ENCODE measurements around the gene SYT11. TPM values are rescaled to one million over a fixed set of nuclear protein-coding genes. Genes with fewer than 3 reads are reported as not detected.

Gene SYT11
- total and polyA plus RNA-seq, 9 of the 15 experiments (the other 6 are each of a cell fraction or from before 2014, with no cell fraction given), result 0.05 to 0.18 (median 0.11) TPM

- TF ChIP-seq NCOA2 (IDR thresholded peaks at IDR 0.05; ENCODE audit: partially characterized antibody in 2 of 2) (no peak), ZNF551 (CRISPR knock-in tag; IDR thresholded peaks at IDR 0.05) (no peak), MCM2 (IDR thresholded peaks at IDR 0.05; ENCODE audit: low read depth) (no peak), CREB3L1 (IDR thresholded peaks at IDR 0.05; ENCODE audit: borderline replicate concordance, low read depth) (no peak), BRCA1 (IDR thresholded peaks at IDR 0.05) (no peak), BRCA1 (CRISPR knock-in tag; IDR thresholded peaks at IDR 0.05) (no peak), RB1 (IDR thresholded peaks at IDR 0.05; ENCODE audit: low read depth) (peak; percentile 69; the same call in 1 of the 2 replicates), GATAD2B (IDR thresholded peaks at IDR 0.05; ENCODE audit: borderline replicate concordance) (no peak; the same call in 1 of the 2 replicates), HOXB6 (CRISPR knock-in tag; IDR thresholded peaks at IDR 0.05; ENCODE audit: borderline replicate concordance) (0 out of 2 replicates have a peak, but pooled peaks have one; percentile 13), CTCF (IDR thresholded peaks at IDR 0.05 in 2 of 3, conservative IDR thresholded peaks at IDR 0.05 in 1 of 3; ENCODE audit: insufficient read depth in 2 of 3, low read depth in 1 of 3, low read length in 3 of 3) (peak in 1 of 3 experiments; percentile 12; a peak in 1 of 6 replicates), SRSF1 (IDR thresholded peaks at IDR 0.05; ENCODE audit: low read depth, low read length) (no peak), ZBTB33 (CRISPR knock-in tag; IDR thresholded peaks at IDR 0.05) (no peak), HSF4 (CRISPR knock-in tag; IDR thresholded peaks at IDR 0.05; ENCODE audit: borderline replicate concordance) (no peak), CREM (IDR thresholded peaks at IDR 0.05; ENCODE audit: low read depth) (peak; percentile 63), ZNF57 (CRISPR knock-in tag; IDR thresholded peaks at IDR 0.05) (no peak), ZNF232 (CRISPR knock-in tag; IDR thresholded peaks at IDR 0.05) (no peak), ZNF444 (CRISPR knock-in tag; IDR thresholded peaks at IDR 0.05) (no peak), XRCC5 (IDR thresholded peaks at IDR 0.05; ENCODE audit: low read depth, low read length) (no peak), HDAC3 (IDR thresholded peaks at IDR 0.05; ENCODE audit: borderline replicate concordance, partially characterized antibody) (no peak), HMBOX1 (IDR thresholded peaks at IDR 0.05) (peak; percentile 21; the same call in 1 of the 2 replicates), PHF20 (IDR thresholded peaks at IDR 0.05; ENCODE audit: partially characterized antibody) (no peak), TCF3 (CRISPR knock-in tag; IDR thresholded peaks at IDR 0.05) (peak; percentile 38; the same call in 1 of the 2 replicates), LARP7 (IDR thresholded peaks at IDR 0.05) (no peak)
Observed at GRCh38 chr1:155911156-155912055, 52.0 kb downstream of the SYT11 start, which contains the start of gene RIT1 (continued).
